HCT116 (cell line): ENCODE data around the gene BSND. TPM values are rescaled to one million over a fixed set of nuclear protein-coding genes. Genes with fewer than 3 reads are reported as not detected.

Source experiments
- ATAC-seq: fragments of 200-7000 bp; cut with Tn5 transposase; 2 replicates; pipeline ENCODE4 v1.9.1; 2020; ENCODE audit warnings: mild to moderate bottlenecking, moderate library complexity
- BruUV-seq: library from RNA; stranded (reverse); fragments of 400-500 nt; replicated peaks from 2 replicates; lab custom pipeline; 2021; lab: Mats Ljungman, UMichigan
- CTCF ChIA-PET: fragments of 300-600 bp; sonication (Branson Sonifier 250); formaldehyde crosslinking; loops from one replicate; lab custom pipeline; 2021; ENCODE audit warnings: antibody characterized with exemption; lab: Charles Lee
- POLR2A ChIA-PET: fragments of 300-600, 350-600 bp; sonication (Branson Sonifier 250); formaldehyde crosslinking; loops from one replicate; lab custom pipeline; 2021; ENCODE audit warnings: antibody characterized with exemption; lab: Charles Lee
- RAD21 ChIA-PET, 2 experiments: fragments of 300-600 bp; sonication (Branson Sonifier 250); formaldehyde crosslinking; loops; one replicate each; lab custom pipeline; 2023; ENCODE audit warnings: low total read pairs in 2 of 2; ENCODE audit not compliant: uncharacterized antibody in 2 of 2, unreplicated experiment in 2 of 2, low non-redundant PET in 1 of 2; lab: Charles Lee
- DNase-seq: peaks from one replicate; pipeline ENCODE4 v3.0.0-alpha.2; 2010; ENCODE audit warnings: low read depth, low spot score
- H2AFZ ChIP-seq: fragments of 200-600 bp; shearing (Covaris generic), sonication (generic); 2 replicates; pipeline ENCODE4 v1.6.1; 2017; ENCODE audit warnings: low read depth, mixed run types, mixed read lengths, antibody characterized with exemption, low read length; ENCODE audit not compliant: poor library complexity, severe bottlenecking
- H3K27ac ChIP-seq: 2 replicates; pipeline ENCODE4 v1.5.1; 2012; ENCODE audit warnings: low read depth, low read length
- H3K27me3 ChIP-seq: fragments of 200-600 bp; sonication (generic); 2 replicates; pipeline ENCODE4 v1.6.1; 2016; ENCODE audit warnings: mixed run types, low read length, mixed read lengths; ENCODE audit not compliant: insufficient read depth
- H3K36me3 ChIP-seq, 2 experiments: fragments of 200-500 bp in 1 of 2; fragments of 200-600 bp in 1 of 2; sonication (Bioruptor generic) in 1 of 2; sonication (generic) in 1 of 2; 2 replicates each; pipeline versions ENCODE4 v1.5.1 to v1.6.1; 2014 to 2016; ENCODE audit warnings: low read length in 2 of 2, inconsistent platforms in 1 of 2, mixed read lengths in 1 of 2, mixed run types in 1 of 2; ENCODE audit not compliant: insufficient read depth in 2 of 2, control insufficient read depth in 1 of 2
- H3K4me1 ChIP-seq, 2 experiments: fragments of 200-600 bp in 1 of 2; sonication (generic) in 1 of 2; 2 replicates each; pipeline versions ENCODE4 v1.5.1 to v1.6.1; 2012 to 2017; ENCODE audit warnings: low read length in 2 of 2, inconsistent platforms in 1 of 2, mild to moderate bottlenecking in 1 of 2, mixed read lengths in 1 of 2, mixed run types in 1 of 2, moderate library complexity in 1 of 2; ENCODE audit not compliant: insufficient read depth in 2 of 2, control insufficient read depth in 1 of 2
- H3K4me2 ChIP-seq: fragments of 200-600 bp; sonication (generic); 2 replicates; pipeline ENCODE4 v1.6.1; 2017; ENCODE audit warnings: mixed run types, low read length, mixed read lengths
- H3K4me3 ChIP-seq, 2 experiments: fragments of 200-600 bp in 1 of 2; sonication (generic) in 1 of 2; replicated peaks in 1 of 2; 2 replicates each; pipeline ENCODE4 v1.5.1; 2011 to 2016; ENCODE audit warnings: low read length in 2 of 2, control low read depth in 1 of 2, low read depth in 1 of 2, mild to moderate bottlenecking in 1 of 2, mixed read lengths in 1 of 2, mixed run types in 1 of 2
- H3K79me2 ChIP-seq: fragments of 200-600 bp; sonication (generic); 2 replicates; pipeline ENCODE4 v1.6.1; 2017; ENCODE audit warnings: mild to moderate bottlenecking, mixed run types, low read length, moderate library complexity, mixed read lengths; ENCODE audit not compliant: insufficient read depth
- H3K9ac ChIP-seq: fragments of 200-600 bp; sonication (generic); 2 replicates; pipeline ENCODE4 v1.6.1; 2016; ENCODE audit warnings: low read length, mixed read lengths
- H3K9me2 ChIP-seq: fragments of 200-600 bp; sonication (generic), shearing (Covaris generic); 2 replicates; pipeline ENCODE4 v1.6.1; 2017; ENCODE audit warnings: mixed run types, mild to moderate bottlenecking, moderate library complexity; ENCODE audit not compliant: insufficient read depth
- H3K9me3 ChIP-seq, 2 experiments: fragments of 200-500 bp in 1 of 2; fragments of 200-600 bp in 1 of 2; sonication (Bioruptor generic) in 1 of 2; sonication (generic) in 1 of 2; 2 replicates each; pipeline ENCODE4 v1.6.1; 2014 to 2017; ENCODE audit warnings: low read length in 2 of 2, mixed read lengths in 2 of 2, inconsistent platforms in 1 of 2, low read depth in 1 of 2, mild to moderate bottlenecking in 1 of 2, mixed run types in 1 of 2, moderate library complexity in 1 of 2; ENCODE audit not compliant: control insufficient read depth in 1 of 2, insufficient read depth in 1 of 2
- H4K20me1 ChIP-seq: fragments of 200-600 bp; sonication (generic), shearing (Covaris generic); 2 replicates; pipeline ENCODE4 v1.6.1; 2017; ENCODE audit warnings: mixed run types, mild to moderate bottlenecking, moderate library complexity; ENCODE audit not compliant: insufficient read depth
- CBX3 ChIP-seq: IDR thresholded peaks from 2 replicates; pipeline ENCODE4 v1.6.1; 2012; ENCODE audit warnings: low read depth
- CEBPB ChIP-seq: IDR thresholded peaks from 2 replicates; pipeline ENCODE4 v1.6.1; 2012; ENCODE audit warnings: low read depth
- CTCF ChIP-seq, 3 experiments: fragments of 200-600 bp in 1 of 3; sonication (generic) in 1 of 3; IDR thresholded peaks in 2 of 3; conservative IDR thresholded peaks in 1 of 3; 2 replicates each; pipeline ENCODE4 v1.5.1; 2012 to 2017; ENCODE audit warnings: low read depth in 2 of 3, low read length in 2 of 3, antibody characterized with exemption in 1 of 3, borderline replicate concordance in 1 of 3, control low read depth in 1 of 3, mild to moderate bottlenecking in 1 of 3, mixed read lengths in 1 of 3, mixed run types in 1 of 3, moderate library complexity in 1 of 3; ENCODE audit not compliant: insufficient read depth in 1 of 3
- ELF1 ChIP-seq: IDR thresholded peaks from 2 replicates; pipeline ENCODE4 v1.6.1; 2012; ENCODE audit warnings: low read depth, borderline replicate concordance
- EZH2 ChIP-seq: fragments of 200-600 bp; sonication (generic); IDR thresholded peaks from 2 replicates; pipeline ENCODE4 v1.6.1; 2017; ENCODE audit warnings: antibody characterized with exemption, mixed run types
- EZH2phosphoT487 ChIP-seq: fragments of 200-600 bp; IDR thresholded peaks from 2 replicates; pipeline ENCODE4 v1.6.1; 2018; ENCODE audit warnings: antibody characterized with exemption, borderline replicate concordance
- FOSL1 ChIP-seq: IDR thresholded peaks from 2 replicates; pipeline ENCODE4 v1.6.1; 2012; ENCODE audit warnings: low read depth
- JUND ChIP-seq: IDR thresholded peaks from 2 replicates; pipeline ENCODE4 v1.6.1; 2012
- MAX ChIP-seq: IDR thresholded peaks from 2 replicates; pipeline ENCODE4 v1.6.1; 2012
- POLR2A ChIP-seq: IDR thresholded peaks from 2 replicates; pipeline ENCODE4 v1.7.0; 2011; ENCODE audit warnings: borderline replicate concordance; ENCODE audit not compliant: insufficient read depth, insufficient read length; ENCODE audit errors: extremely low read depth
- RAD21 ChIP-seq: IDR thresholded peaks from 2 replicates; pipeline ENCODE4 v1.6.1; 2012; ENCODE audit warnings: low read depth, mild to moderate bottlenecking
- REST ChIP-seq: IDR thresholded peaks from 2 replicates; pipeline ENCODE4 v1.6.1; 2012; ENCODE audit warnings: low read depth
- SIN3A ChIP-seq: IDR thresholded peaks from 2 replicates; pipeline ENCODE4 v1.6.1; 2012; ENCODE audit warnings: low read depth
- SP1 ChIP-seq: IDR thresholded peaks from 2 replicates; pipeline ENCODE4 v1.6.1; 2012; ENCODE audit warnings: low read depth
- SRF ChIP-seq: IDR thresholded peaks from 2 replicates; pipeline ENCODE4 v1.6.1; 2012; ENCODE audit warnings: low read depth
- TCF7L2 ChIP-seq: IDR thresholded peaks from 2 replicates; pipeline ENCODE4 v1.7.0; 2011; ENCODE audit warnings: borderline replicate concordance, inconsistent platforms; ENCODE audit not compliant: insufficient read depth, insufficient read length; ENCODE audit errors: extremely low read depth
- YY1 ChIP-seq: IDR thresholded peaks from 2 replicates; pipeline ENCODE4 v1.6.1; 2011; ENCODE audit warnings: low read length, low read depth, moderate library complexity, mild to moderate bottlenecking; ENCODE audit not compliant: insufficient replicate concordance; ENCODE audit errors: extremely low read depth
- ZBTB33 ChIP-seq: IDR thresholded peaks from 2 replicates; pipeline ENCODE4 v1.6.1; 2011; ENCODE audit warnings: mild to moderate bottlenecking, low read length, moderate library complexity; ENCODE audit not compliant: insufficient replicate concordance; ENCODE audit errors: extremely low read depth
- ZFX ChIP-seq: fragments of 450-650 bp; IDR thresholded peaks from 2 replicates; pipeline ENCODE4 v1.6.1; 2017
- ZNF274 ChIP-seq: fragments of 200-500 bp; sonication (Bioruptor generic); IDR thresholded peaks from 2 replicates; pipeline ENCODE4 v1.6.1; 2014; ENCODE audit warnings: mild to moderate bottlenecking, low read depth, low read length, inconsistent platforms
- intact Hi-C: fragments of 100-400 bp; cut with micrococcal nuclease; formaldehyde crosslinking; loops from 2 replicates; pipeline ENCODE4 v1.10.0; 2022
- total RNA-seq: library from RNA; stranded (reverse); gene quantifications from one replicate; pipeline ENCODE4 v1.2.1, GENCODE V29; 2021; ENCODE audit not compliant: unreplicated experiment

The BSND gene
- total RNA-seq, 1 experiment from 2014 or later: not detected

- ChIA-PET RAD21 (no interaction called here), POLR2A (interaction anchor here (0.8 to 0.9 kb wide), 2 partner anchors 9 to 30 kb away, joined by 3 to 4 read pairs; no protein-coding TSS in a partner anchor)
- TF ChIP-seq REST (no peak), SRF (no peak), FOSL1 (no peak), MAX (peak; percentile 70), CEBPB (no peak), SP1 (no peak), ZFX (peak; percentile 69), JUND (no peak), EZH2 (no peak), ZBTB33 (no peak), TCF7L2 (no peak), CBX3 (no peak), POLR2A (no peak), EZH2phosphoT487 (no peak), SIN3A (no peak), RAD21 (no peak), ELF1 (no peak), CTCF (IDR thresholded peaks at IDR 0.05 in 2 of 3, conservative IDR thresholded peaks at IDR 0.05 in 1 of 3; ENCODE audit: borderline replicate concordance in 1 of 3, insufficient read depth in 1 of 3, low read depth in 2 of 3, low read length in 2 of 3) (no peak), ZNF274 (no peak), YY1 (no peak)
These were observed 18.0 kb upstream of the BSND start, which contains the start of gene TMEM61 for GRCh38 chr1:54980528-54981241. Gene TMEM61, plus strand, starts transcription at chr1:54980628. Its CDS starts 438 bp downstream, at chr1:54981066.

More at GRCh38 chr1:54980528-54981241, 18.0 kb upstream of the BSND start, which contains the start of gene TMEM61:
- DNase-seq (no peak), ATAC-seq (peak; percentile 82)
- H3K9me3 ChIP-seq: no peaks in the 10 kb centered on the region
- peak within 1 kb of the TSS; percentile 88 for H3K4me2 ChIP-seq
- CTCF ChIA-PET: interaction anchor here (0.9 kb wide), 1 partner anchor 132 kb away, joined by 3 read pairs; no protein-coding TSS in a partner anchor
- H3K9me2 ChIP-seq: no peaks in the 10 kb centered on the region
- H3K4me1 ChIP-seq: peaks cover 0 to 26% of the 10 kb centered on the region in 2 experiments; a peak in 2 of 4 replicates
- BruUV-seq: no TSS peak
- peak within 1 kb of the TSS; percentile 48 to 62 for H3K4me3 ChIP-seq
- no peaks in the 10 kb centered on the region for H4K20me1 ChIP-seq
- no peaks in the 10 kb centered on the region for H3K79me2 ChIP-seq
- H3K36me3 ChIP-seq: no peaks in the 10 kb centered on the region
- H3K27me3 ChIP-seq: no peaks in the 10 kb centered on the region
- intact Hi-C loops: no loop called here
- H2AFZ ChIP-seq: no peak within 1 kb of the TSS
- peak within 1 kb of the TSS; percentile 55 for H3K9ac ChIP-seq
- peak within 1 kb of the TSS; percentile 41; the same call in 1 of the 2 replicates for H3K27ac ChIP-seq
